Measurements from ENCODE around the gene HACD2.

HACD2 gene

DNA sequence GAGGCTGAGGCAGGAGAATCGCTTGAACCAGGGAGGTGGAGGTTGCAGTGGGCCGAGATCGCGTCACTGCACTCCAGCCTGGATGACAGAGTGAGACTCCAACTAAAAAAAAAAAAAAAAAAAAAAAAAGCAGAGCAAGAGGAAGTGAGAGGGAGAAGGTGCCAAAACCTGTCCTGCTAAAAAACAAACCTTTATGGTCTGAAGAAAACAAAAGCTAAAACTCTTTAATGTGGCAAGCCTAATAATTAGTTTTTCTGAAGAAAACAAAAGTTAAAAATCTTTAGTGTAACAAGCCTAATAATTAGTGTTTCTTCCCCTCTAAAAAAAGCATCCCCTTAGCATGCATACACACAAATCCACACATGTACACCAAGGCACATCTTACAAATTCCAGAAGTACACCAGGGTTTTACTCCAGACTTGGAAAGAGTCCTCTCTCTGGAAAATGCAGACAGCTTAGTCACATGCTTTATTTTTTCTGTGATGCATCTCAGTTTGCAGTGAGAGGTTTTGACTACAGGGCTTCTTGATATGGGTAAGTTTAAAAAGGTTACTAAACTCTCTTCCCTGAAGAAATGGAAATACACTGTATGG lies 65.9 kb downstream of the HACD2 start:
- Histone ChIP-seq H3K9ac (ENCODE audit: low read depth, low read length) (no peak overlapping the region), H3K36me3 (ENCODE audit: control insufficient read depth, insufficient read depth, low read length) (no peaks in the 10 kb centered on the region), H3K4me3 (ENCODE audit: low read depth, low read length) (no peak overlapping the region), H3K4me1 (ENCODE audit: control insufficient read depth, insufficient read depth, low read length) (no peaks in the 10 kb centered on the region), H3K27me3 (ENCODE audit: control insufficient read depth, insufficient read depth, low read length) (no peaks in the 10 kb centered on the region), H3K9me3 (ENCODE audit: control insufficient read depth, insufficient read depth, low read length) (no peaks in the 10 kb centered on the region)

DNA sequence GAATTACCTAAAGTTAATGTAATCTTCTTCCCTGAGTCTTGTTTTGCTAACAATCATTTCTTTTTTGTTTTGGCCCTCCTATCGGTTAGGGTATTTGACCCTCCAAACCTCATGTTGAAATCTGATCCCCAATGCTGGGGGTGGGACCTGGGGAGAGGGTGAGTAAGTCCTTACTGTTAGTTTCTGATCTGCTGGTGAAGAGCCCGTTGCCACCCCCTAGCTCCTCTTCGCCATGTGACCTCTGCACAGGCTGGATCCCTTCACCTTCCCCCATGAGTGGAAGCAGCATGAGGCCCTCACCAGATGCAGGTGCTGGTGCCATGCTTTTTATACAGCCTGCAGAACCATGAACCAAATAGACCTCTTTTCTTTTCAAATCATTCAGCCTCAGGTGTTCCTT lies 73.1 kb downstream of the HACD2 start:
- Histone ChIP-seq H3K4me1 (ENCODE audit: control insufficient read depth, insufficient read depth, low read length) (peaks cover 8% of the 10 kb centered on the region), H3K9me3 (ENCODE audit: control insufficient read depth, insufficient read depth, low read length) (no peaks in the 10 kb centered on the region), H3K4me3 (ENCODE audit: low read depth, low read length) (no peak overlapping the region), H3K36me3 (ENCODE audit: control insufficient read depth, insufficient read depth, low read length) (no peaks in the 10 kb centered on the region), H3K27me3 (ENCODE audit: control insufficient read depth, insufficient read depth, low read length) (no peaks in the 10 kb centered on the region), H3K9ac (ENCODE audit: low read depth, low read length) (no peak overlapping the region)

DNA sequence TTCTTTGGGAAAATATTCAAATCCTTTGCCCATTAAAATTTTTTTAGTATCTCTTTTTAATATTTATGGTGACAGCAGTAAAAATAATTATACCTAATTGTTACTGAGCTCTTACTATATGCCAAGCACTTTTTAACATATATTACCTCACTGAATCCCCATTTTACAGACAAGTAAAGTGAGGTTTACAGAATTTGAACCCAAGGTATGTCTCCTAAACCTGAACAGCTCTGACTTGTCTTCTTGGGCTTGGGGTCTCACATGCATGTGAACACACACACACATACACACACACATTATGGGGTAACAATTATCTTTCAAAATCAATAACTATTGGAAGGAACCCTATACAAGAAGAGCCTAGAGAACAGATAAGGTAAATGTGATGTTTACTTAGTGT lies 73.8 kb downstream of the HACD2 start:
- H3K9me3 ChIP-seq (ENCODE audit: control insufficient read depth, insufficient read depth, low read length) = no peaks in the 10 kb centered on the region
- no peak overlapping the region for H3K9ac ChIP-seq (ENCODE audit: low read depth, low read length)

DNA sequence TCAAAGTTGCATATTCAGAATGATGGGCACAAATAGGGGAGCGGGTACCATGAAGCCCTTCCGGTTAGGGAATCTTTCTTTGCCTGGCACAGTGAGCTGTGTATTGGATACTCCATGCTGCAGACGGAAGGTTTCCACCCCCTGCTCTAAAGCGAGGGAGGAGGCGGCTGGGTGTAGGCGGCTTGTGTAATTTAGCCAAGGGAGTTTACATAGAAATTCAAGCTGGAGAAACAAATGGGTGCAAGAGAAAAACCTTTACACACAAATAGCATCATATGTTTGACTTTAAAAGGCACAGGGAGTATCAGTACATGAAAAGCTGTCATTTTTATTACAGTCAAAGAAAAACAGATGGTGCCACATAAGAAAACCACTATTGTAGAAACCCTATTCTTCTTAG lies 76.7 kb downstream of the HACD2 start:
- Histone ChIP-seq H3K4me3 (ENCODE audit: low read depth, low read length) (no peak overlapping the region), H3K9me3 (ENCODE audit: control insufficient read depth, insufficient read depth, low read length) (no peaks in the 10 kb centered on the region), H3K27me3 (ENCODE audit: control insufficient read depth, insufficient read depth, low read length) (peaks cover 20% of the 10 kb centered on the region), H3K9ac (ENCODE audit: low read depth, low read length) (no peak overlapping the region), H3K36me3 (ENCODE audit: control insufficient read depth, insufficient read depth, low read length) (no peaks in the 10 kb centered on the region), H3K4me1 (ENCODE audit: control insufficient read depth, insufficient read depth, low read length) (peaks cover 12% of the 10 kb centered on the region)

More for the DNA sequence above, 73.8 kb downstream of the HACD2 start:
- H3K4me3 ChIP-seq (ENCODE audit: low read depth, low read length) = no peak overlapping the region
- H3K36me3 ChIP-seq (ENCODE audit: control insufficient read depth, insufficient read depth, low read length) = no peaks in the 10 kb centered on the region
- peaks cover under 1% of the 10 kb centered on the region for H3K27me3 ChIP-seq (ENCODE audit: control insufficient read depth, insufficient read depth, low read length)
- peaks cover 8% of the 10 kb centered on the region for H3K4me1 ChIP-seq (ENCODE audit: control insufficient read depth, insufficient read depth, low read length)

DNA sequence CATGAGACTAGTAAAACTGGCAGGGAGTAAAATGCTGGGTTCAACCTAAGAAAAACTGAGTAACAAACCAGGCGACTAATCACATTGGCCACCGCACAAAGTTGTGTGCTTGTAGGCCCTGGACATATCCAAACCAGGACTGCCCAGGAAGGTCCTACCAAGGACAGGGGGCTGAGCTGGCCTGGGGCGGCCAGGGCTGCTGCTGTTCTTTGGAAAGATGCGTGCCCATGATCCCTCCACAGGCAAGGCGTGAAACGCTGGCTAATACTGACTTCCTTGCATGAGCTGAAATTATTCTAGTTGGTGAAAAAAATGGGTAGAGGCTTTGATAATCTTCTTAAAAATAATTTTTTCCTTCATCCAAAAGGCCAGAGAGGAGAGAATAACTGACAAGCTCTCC lies 79.0 kb downstream of the HACD2 start:
- peaks cover 37% of the 10 kb centered on the region for H3K27me3 ChIP-seq (ENCODE audit: control insufficient read depth, insufficient read depth, low read length)
- H3K9ac ChIP-seq (ENCODE audit: low read depth, low read length) = no peak overlapping the region
- H3K4me1 ChIP-seq (ENCODE audit: control insufficient read depth, insufficient read depth, low read length) = peaks cover 4% of the 10 kb centered on the region
- no peaks in the 10 kb centered on the region for H3K36me3 ChIP-seq (ENCODE audit: control insufficient read depth, insufficient read depth, low read length)
- no peaks in the 10 kb centered on the region for H3K9me3 ChIP-seq (ENCODE audit: control insufficient read depth, insufficient read depth, low read length)
- H3K4me3 ChIP-seq (ENCODE audit: low read depth, low read length) = no peak overlapping the region

DNA sequence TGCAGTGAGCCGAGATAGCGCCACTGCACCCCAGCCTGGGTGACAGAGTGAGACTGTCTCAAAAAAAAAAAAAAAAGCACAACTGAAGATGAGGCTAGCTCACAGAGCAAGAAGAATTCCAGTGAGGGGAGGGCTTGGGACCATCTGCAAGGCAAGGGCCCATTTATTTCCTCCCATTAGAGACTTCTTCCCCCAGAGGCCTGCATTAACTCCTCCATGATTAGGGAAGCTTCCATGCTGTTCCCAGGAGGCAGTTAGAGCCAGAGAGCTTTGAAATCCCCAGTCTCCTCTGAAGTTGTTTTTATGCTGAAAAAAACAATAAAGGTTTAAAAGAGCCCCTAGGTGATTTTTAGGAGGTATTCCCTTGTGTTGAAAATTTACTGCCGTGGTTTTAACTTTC lies 81.7 kb downstream of the HACD2 start:
- Histone ChIP-seq H3K27me3 (ENCODE audit: control insufficient read depth, insufficient read depth, low read length) (peaks cover 37% of the 10 kb centered on the region), H3K9me3 (ENCODE audit: control insufficient read depth, insufficient read depth, low read length) (no peaks in the 10 kb centered on the region), H3K4me1 (ENCODE audit: control insufficient read depth, insufficient read depth, low read length) (peaks cover 4% of the 10 kb centered on the region), H3K9ac (ENCODE audit: low read depth, low read length) (no peak overlapping the region), H3K4me3 (ENCODE audit: low read depth, low read length) (no peak overlapping the region), H3K36me3 (ENCODE audit: control insufficient read depth, insufficient read depth, low read length) (no peaks in the 10 kb centered on the region)

DNA sequence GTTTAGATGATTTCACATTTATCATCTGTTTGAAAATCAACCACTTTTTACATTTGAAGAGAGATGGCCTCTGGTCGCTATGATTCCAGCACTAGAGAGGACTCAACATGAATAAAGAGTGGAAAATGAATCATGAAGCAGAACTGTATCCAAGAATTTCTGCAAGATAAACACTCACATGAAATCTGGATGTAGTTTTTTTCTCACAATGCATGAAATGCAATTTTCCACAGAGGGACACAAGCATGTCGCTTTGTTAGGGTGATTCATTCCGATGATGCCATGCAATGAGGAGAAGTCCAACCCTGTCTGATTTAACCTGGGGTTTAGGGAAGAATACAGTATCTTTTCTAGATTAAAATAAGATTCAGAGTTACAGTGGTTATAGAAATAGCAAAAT lies 85.5 kb downstream of the HACD2 start:
- H3K4me3 ChIP-seq (ENCODE audit: low read depth, low read length) = no peak overlapping the region
- peaks cover 20% of the 10 kb centered on the region for H3K27me3 ChIP-seq (ENCODE audit: control insufficient read depth, insufficient read depth, low read length)
- H3K9me3 ChIP-seq (ENCODE audit: control insufficient read depth, insufficient read depth, low read length) = no peaks in the 10 kb centered on the region
- peaks cover 4% of the 10 kb centered on the region for H3K4me1 ChIP-seq (ENCODE audit: control insufficient read depth, insufficient read depth, low read length)
- H3K36me3 ChIP-seq (ENCODE audit: control insufficient read depth, insufficient read depth, low read length) = no peaks in the 10 kb centered on the region
- no peak overlapping the region for H3K9ac ChIP-seq (ENCODE audit: low read depth, low read length)

DNA sequence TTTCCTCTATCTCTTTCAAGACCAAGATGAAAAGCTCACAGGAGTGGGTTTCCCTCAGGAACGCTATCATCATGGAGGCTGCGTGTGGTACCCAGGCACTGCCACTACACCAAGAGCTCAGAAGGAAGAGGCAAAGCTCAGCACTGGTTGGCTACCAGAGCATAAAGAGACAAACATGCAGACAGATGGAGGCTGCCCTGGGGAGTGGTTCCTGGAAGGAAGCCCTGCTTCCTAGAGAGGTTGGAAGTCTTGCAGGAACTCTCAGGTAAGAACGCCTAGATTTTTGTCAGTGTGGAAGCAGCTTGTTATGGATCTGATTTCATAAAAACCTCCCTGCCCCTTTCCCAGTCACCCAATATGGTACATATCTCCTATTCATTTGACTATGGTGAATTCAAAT lies 86.1 kb downstream of the HACD2 start:
- Histone ChIP-seq H3K27me3 (ENCODE audit: control insufficient read depth, insufficient read depth, low read length) (peaks cover 17% of the 10 kb centered on the region), H3K36me3 (ENCODE audit: control insufficient read depth, insufficient read depth, low read length) (no peaks in the 10 kb centered on the region), H3K9ac (ENCODE audit: low read depth, low read length) (no peak overlapping the region), H3K9me3 (ENCODE audit: control insufficient read depth, insufficient read depth, low read length) (no peaks in the 10 kb centered on the region), H3K4me3 (ENCODE audit: low read depth, low read length) (no peak overlapping the region), H3K4me1 (ENCODE audit: control insufficient read depth, insufficient read depth, low read length) (peaks cover 4% of the 10 kb centered on the region)

DNA sequence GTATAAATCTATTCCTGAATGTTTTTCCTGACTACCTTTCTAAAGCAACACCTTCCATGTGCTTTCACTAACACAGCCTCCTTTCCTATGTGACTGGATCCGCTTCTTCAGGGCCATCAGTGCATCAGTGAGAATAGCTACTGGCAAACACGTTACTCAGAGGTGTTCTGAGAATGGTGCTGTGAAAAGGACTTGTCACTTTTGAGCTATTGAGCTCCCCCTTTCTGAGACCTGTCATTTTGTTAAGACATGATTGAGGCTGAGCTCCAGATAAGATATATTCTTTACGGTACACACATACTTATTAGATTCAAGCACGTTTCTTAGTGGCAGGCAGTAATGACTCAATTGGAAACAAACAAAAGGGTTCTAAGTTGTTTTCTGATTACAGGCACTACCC lies 90.9 kb downstream of the HACD2 start:
- no peaks in the 10 kb centered on the region for H3K4me1 ChIP-seq (ENCODE audit: control insufficient read depth, insufficient read depth, low read length)
- no peak overlapping the region for H3K9ac ChIP-seq (ENCODE audit: low read depth, low read length)
- H3K36me3 ChIP-seq (ENCODE audit: control insufficient read depth, insufficient read depth, low read length) = no peaks in the 10 kb centered on the region
- H3K9me3 ChIP-seq (ENCODE audit: control insufficient read depth, insufficient read depth, low read length) = no peaks in the 10 kb centered on the region
- no peaks in the 10 kb centered on the region for H3K27me3 ChIP-seq (ENCODE audit: control insufficient read depth, insufficient read depth, low read length)
- H3K4me3 ChIP-seq (ENCODE audit: low read depth, low read length) = no peak overlapping the region

DNA sequence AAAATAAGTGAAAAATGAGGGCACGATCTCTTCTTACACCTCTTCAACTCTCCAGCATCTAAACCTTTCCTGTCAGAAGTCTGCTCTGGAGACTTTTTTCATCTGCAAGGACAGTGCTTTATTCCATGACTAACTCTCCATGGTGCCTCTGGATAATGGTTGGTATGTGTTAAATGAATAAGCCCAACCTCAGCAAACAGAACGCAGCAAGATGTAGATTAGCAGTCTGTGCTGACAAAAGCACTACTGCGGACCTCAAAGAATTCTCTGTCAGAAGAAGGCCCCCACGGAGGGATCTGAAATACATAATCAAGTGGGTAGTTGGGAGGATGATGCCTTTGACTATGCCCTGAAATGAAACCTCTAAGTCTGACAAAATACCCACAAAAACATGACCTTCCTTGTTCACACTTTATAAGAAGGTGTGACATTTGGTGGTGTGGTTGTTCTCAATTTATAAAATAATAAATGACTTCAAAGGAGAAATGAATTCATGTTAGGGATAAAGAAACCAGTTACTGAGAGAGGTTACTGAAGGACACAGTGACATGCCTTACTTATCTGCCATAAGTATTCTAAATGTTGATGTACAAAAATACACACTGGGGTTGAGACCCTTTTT lies 92.8 kb downstream of the HACD2 start:
- no peak overlapping the region for H3K9ac ChIP-seq (ENCODE audit: low read depth, low read length)
- H3K36me3 ChIP-seq (ENCODE audit: control insufficient read depth, insufficient read depth, low read length) = no peaks in the 10 kb centered on the region
- no peaks in the 10 kb centered on the region for H3K4me1 ChIP-seq (ENCODE audit: control insufficient read depth, insufficient read depth, low read length)
- H3K9me3 ChIP-seq (ENCODE audit: control insufficient read depth, insufficient read depth, low read length) = no peaks in the 10 kb centered on the region
- H3K27me3 ChIP-seq (ENCODE audit: control insufficient read depth, insufficient read depth, low read length) = no peaks in the 10 kb centered on the region
- no peak overlapping the region for H3K4me3 ChIP-seq (ENCODE audit: low read depth, low read length)

DNA sequence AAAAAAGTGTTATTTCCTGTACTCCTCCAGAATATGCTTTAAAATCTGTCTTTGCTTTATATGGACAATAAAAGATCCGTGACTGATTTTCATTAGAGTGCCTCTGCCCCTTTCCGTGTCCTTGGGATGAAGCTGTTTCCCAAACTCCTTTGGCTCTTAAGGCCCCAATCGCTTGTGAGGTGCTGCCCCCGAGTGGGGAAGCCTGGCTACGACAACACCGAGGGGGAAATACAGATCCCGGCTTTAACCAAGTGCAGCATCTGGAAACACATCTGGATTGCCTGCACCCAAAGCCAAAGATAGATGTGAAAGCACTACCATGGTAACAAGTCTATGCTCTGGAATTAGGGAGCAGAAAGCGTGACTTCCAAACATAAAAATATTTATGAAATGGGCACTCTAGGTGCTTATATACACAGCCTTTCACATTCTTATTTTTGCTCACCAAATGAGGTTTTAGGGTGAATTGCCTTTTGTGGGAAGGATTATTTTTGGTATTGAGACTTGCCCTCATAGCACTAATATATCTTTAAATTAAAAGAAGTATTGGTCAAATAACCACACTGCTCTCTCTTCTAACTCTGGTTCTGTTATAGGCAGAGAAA lies 95.4 kb downstream of the HACD2 start:
- Histone ChIP-seq H3K27me3 (ENCODE audit: control insufficient read depth, insufficient read depth, low read length) (no peaks in the 10 kb centered on the region), H3K4me3 (ENCODE audit: low read depth, low read length) (no peak overlapping the region), H3K9ac (ENCODE audit: low read depth, low read length) (no peak overlapping the region), H3K9me3 (ENCODE audit: control insufficient read depth, insufficient read depth, low read length) (no peaks in the 10 kb centered on the region), H3K4me1 (ENCODE audit: control insufficient read depth, insufficient read depth, low read length) (no peaks in the 10 kb centered on the region), H3K36me3 (ENCODE audit: control insufficient read depth, insufficient read depth, low read length) (no peaks in the 10 kb centered on the region)

DNA sequence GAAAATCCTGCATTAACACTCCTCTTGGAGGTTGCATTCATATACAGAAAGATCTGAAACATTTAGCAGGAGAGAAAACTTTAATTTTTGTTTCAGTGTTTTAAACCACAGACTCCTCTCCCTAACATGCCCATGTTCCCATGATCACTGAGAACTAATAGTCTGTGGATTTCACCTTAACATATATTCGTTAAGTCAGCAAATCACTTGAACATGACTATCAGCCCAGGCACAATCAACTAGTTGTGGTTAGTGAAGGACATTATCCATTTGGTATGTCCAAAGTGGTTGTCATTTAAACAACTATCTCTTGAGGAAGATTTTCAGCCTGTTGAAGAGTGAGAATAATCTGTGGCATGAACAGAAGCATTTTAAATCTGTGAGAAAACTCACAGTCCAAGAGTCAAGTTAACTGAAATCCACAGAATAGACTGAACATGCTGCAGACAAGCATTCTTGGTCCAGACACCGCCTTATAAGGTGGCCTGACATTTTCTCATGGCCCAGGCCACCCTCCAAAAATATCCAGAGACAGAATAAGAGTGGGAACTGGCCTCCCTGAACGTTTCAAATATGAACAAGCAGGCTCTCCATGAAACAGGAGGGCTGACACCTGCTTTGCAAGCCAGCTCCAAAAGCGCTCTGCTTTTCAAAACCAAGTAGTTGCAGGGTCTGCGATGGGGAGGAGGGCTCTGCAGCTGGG lies 96.1 kb downstream of the HACD2 start:
- Histone ChIP-seq H3K4me1 (ENCODE audit: control insufficient read depth, insufficient read depth, low read length) (no peaks in the 10 kb centered on the region), H3K9me3 (ENCODE audit: control insufficient read depth, insufficient read depth, low read length) (no peaks in the 10 kb centered on the region), H3K36me3 (ENCODE audit: control insufficient read depth, insufficient read depth, low read length) (no peaks in the 10 kb centered on the region), H3K9ac (ENCODE audit: low read depth, low read length) (no peak overlapping the region), H3K4me3 (ENCODE audit: low read depth, low read length) (no peak overlapping the region), H3K27me3 (ENCODE audit: control insufficient read depth, insufficient read depth, low read length) (no peaks in the 10 kb centered on the region)
